Thyroid gland (tissue), 4 donors: ENCODE measurements around the gene HECTD4. TPM values are rescaled to one million over a fixed set of nuclear protein-coding genes. Genes with fewer than 3 reads are reported as not detected.

Experiments
- DNase-seq, 2 donors: peaks; one replicate each; pipeline ENCODE4 v3.0.0-alpha.2; 2019
- H3K27ac ChIP-seq, 3 donors: fragments of 200-600 bp; sonication (generic); 1 replicate in 2 of 3; 2 replicates in 1 of 3; pipeline ENCODE4 v1.5.1; 2016 to 2019; ENCODE audit warnings: mild to moderate bottlenecking in 1 of 3, moderate library complexity in 1 of 3
- H3K27me3 ChIP-seq: fragments of 200-600 bp; sonication (generic); one replicate; pipeline ENCODE4 v1.5.1; 2019
- H3K36me3 ChIP-seq, 2 donors: fragments of 200-600 bp; sonication (generic); one replicate each; pipeline ENCODE4 v1.5.1; 2016 to 2019
- H3K4me1 ChIP-seq, 2 donors: fragments of 200-600 bp; sonication (generic); one replicate each; pipeline ENCODE4 v1.5.1; 2017 to 2019
- H3K4me3 ChIP-seq, 3 donors: fragments of 200-600 bp; sonication (generic); replicated peaks in 1 of 3; 1 replicate in 2 of 3; 2 replicates in 1 of 3; pipeline ENCODE4 v1.5.1; 2016; ENCODE audit warnings: mild to moderate bottlenecking in 1 of 3
- H3K9me3 ChIP-seq: fragments of 200-600 bp; sonication (generic); one replicate; pipeline ENCODE4 v1.5.1; 2017
- CTCF ChIP-seq, 6 experiments: fragments of 200-600 bp in 3 of 6; fragments of 450-650 bp in 3 of 6; sonication (generic) in 3 of 6; IDR thresholded peaks; one replicate each; pipeline ENCODE4 v1.5.1; 2016 to 2019; ENCODE audit warnings: antibody characterized with exemption in 6 of 6, mild to moderate bottlenecking in 2 of 6, inconsistent platforms in 1 of 6, moderate library complexity in 1 of 6
- POLR2A ChIP-seq, 2 donors: fragments of 450-650 bp; IDR thresholded peaks; one replicate each; pipeline ENCODE4 v1.6.1; 2017; ENCODE audit warnings: antibody characterized with exemption in 2 of 2, mild to moderate bottlenecking in 2 of 2, moderate library complexity in 1 of 2
- WGBS, 2 donors: methylation state at CpG; one replicate each; pipeline ENCODE4 v1.1.5; 2017; 5-methylcytosine and 5-hydroxymethylcytosine counted together
- intact Hi-C: fragments of 100-400 bp; cut with DNase I; formaldehyde crosslinking; loops from one replicate; pipeline ENCODE4 v1.15.1; 2023
- total RNA-seq, 4 donors: library from RNA; depleted of rRNA; stranded (reverse); fragments of >200 nt; gene quantifications; one replicate each; pipeline ENCODE4 v1.2.3, GENCODE V29; 2016

Gene HECTD4
- total RNA-seq, 4 donors from 2014 or later, result 68.5 to 115 (median 79.6) TPM

- Histone ChIP-seq H3K27ac (no peak overlapping the region), H3K27me3 (no peaks in the 10 kb centered on the region), H3K4me1 (no peaks in the 10 kb centered on the region), H3K9me3 (no peaks in the 10 kb centered on the region), H3K4me3 (no peak overlapping the region), H3K36me3 (peaks cover 56 to 75% of the 10 kb centered on the region in 2 donors)
- DNase-seq, result no peak
- intact Hi-C loops, result no loop called here
- TF ChIP-seq POLR2A (IDR thresholded peaks at IDR 0.05) (no peak), CTCF (IDR thresholded peaks at IDR 0.05) (no peak)
- WGBS, 2 donors, result 95 to 96% methylated on average over 7 of the region's 7 CpGs
These were observed 173.8 kb downstream of the HECTD4 start for GRCh38 chr12:112208301-112208910.

GRCh38 chr12:112207397-112207924, 174.8 kb downstream of the HECTD4 start:
- peaks cover 66 to 81% of the 10 kb centered on the region in 2 donors for H3K36me3 ChIP-seq
- no peak for TF ChIP-seq CTCF (IDR thresholded peaks at IDR 0.05)
- no peak for TF ChIP-seq POLR2A (IDR thresholded peaks at IDR 0.05)
- no peaks in the 10 kb centered on the region for H3K9me3 ChIP-seq
- no peak overlapping the region for H3K27ac ChIP-seq
- no peak for DNase-seq
- no peak overlapping the region for H3K4me3 ChIP-seq
- no peaks in the 10 kb centered on the region for H3K27me3 ChIP-seq
- no peaks in the 10 kb centered on the region for H3K4me1 ChIP-seq
- WGBS, 2 donors, result 95 to 97% methylated on average over 4 of the region's 4 CpGs
- intact Hi-C loops, result no loop called here

GRCh38 chr12:112206944-112207343, 175.3 kb downstream of the HECTD4 start:
- intact Hi-C loops, result no loop called here
- WGBS, 2 donors, result 92 to 94% methylated on average over 7 of the region's 7 CpGs
- no peak for DNase-seq
- no peak overlapping the region for H3K4me3 ChIP-seq
- TF ChIP-seq CTCF (IDR thresholded peaks at IDR 0.05) (no peak), POLR2A (IDR thresholded peaks at IDR 0.05) (no peak)
- H3K9me3 ChIP-seq, result no peaks in the 10 kb centered on the region
- no peak overlapping the region for H3K27ac ChIP-seq
- H3K36me3 ChIP-seq, result peaks cover 62 to 76% of the 10 kb centered on the region in 2 donors
- H3K4me1 ChIP-seq, result no peaks in the 10 kb centered on the region
- H3K27me3 ChIP-seq, result no peaks in the 10 kb centered on the region

GRCh38 chr12:112199136-112199535, 183.1 kb downstream of the HECTD4 start:
- intact Hi-C loops, result no loop called here
- H3K4me1 ChIP-seq, result peaks cover 0 to 3% of the 10 kb centered on the region in 2 donors
- no peak for DNase-seq
- no peaks in the 10 kb centered on the region for H3K27me3 ChIP-seq
- no peak overlapping the region for H3K27ac ChIP-seq
- H3K36me3 ChIP-seq, result peaks cover 40 to 47% of the 10 kb centered on the region in 2 donors
- WGBS, 2 donors, result 73 to 74% methylated on average over 4 of the region's 4 CpGs
- no peak overlapping the region for H3K4me3 ChIP-seq
- TF ChIP-seq POLR2A (IDR thresholded peaks at IDR 0.05), result no peak
- no peak for TF ChIP-seq CTCF (IDR thresholded peaks at IDR 0.05)
- H3K9me3 ChIP-seq, result no peaks in the 10 kb centered on the region

GRCh38 chr12:112198120-112198733, 184.0 kb downstream of the HECTD4 start:
- intact Hi-C loops, result no loop called here
- WGBS, 2 donors, result 86 to 87% methylated on average over 9 of the region's 9 CpGs
- Histone ChIP-seq H3K4me1 (peaks cover 0 to 3% of the 10 kb centered on the region in 2 donors), H3K27me3 (no peaks in the 10 kb centered on the region), H3K4me3 (no peak overlapping the region), H3K36me3 (peaks cover 40 to 47% of the 10 kb centered on the region in 2 donors), H3K9me3 (no peaks in the 10 kb centered on the region), H3K27ac (no peak overlapping the region)
- TF ChIP-seq POLR2A (IDR thresholded peaks at IDR 0.05), result no peak
- TF ChIP-seq CTCF (IDR thresholded peaks at IDR 0.05), result peak in 4 of 6 experiments; percentile 36 to 68 (median 58)
- peak; percentile 69 to 70 for DNase-seq
